Measurements from ENCODE around the gene PARVA. TPM values are rescaled to one million over a fixed set of nuclear protein-coding genes. Genes with fewer than 3 reads are reported as not detected.
"Not testable (repeated sequence)": the region's sequence is repeated elsewhere in the genome, so short reads cannot be mapped to it uniquely, and the experiment has no call there.

Gene PARVA
- total RNA-seq (ENCODE audit: insufficient read depth, low replicate concordance) = 55.9 TPM

- DNase-seq (ENCODE audit: low spot score) = peak; percentile 88
Measured at GRCh38 chr11:12377106-12377823, at the start of gene PARVA. Gene PARVA, plus strand, starts transcription at chr11:12377571. Its CDS starts 77 bp downstream, at chr11:12377648.

- DNase-seq (ENCODE audit: low spot score) = peak; percentile 37
Measured at GRCh38 chr11:12329169-12329568, 48.2 kb upstream of the PARVA start.

DNA sequence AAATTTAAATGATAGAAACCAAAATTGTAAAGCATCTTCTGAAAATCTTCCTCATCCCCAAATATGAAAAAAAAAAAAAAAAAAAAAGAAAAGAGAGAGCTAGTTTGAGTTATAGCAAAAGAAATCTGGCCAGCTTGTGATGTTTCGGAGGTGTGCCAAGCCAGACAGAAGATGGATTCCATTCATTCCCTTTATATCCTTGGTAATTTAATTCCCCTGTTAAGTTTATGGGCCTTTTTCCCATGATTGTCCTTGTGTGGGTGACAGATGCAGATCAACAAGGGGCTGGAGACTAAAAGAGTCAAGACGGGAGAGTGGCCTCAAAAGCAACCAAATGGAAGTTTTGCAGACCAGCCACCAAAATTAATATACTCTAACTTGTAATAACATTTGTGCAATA, 47.6 kb upstream of the PARVA start:
- no peak for DNase-seq (ENCODE audit: low spot score)

GRCh38 chr11:12330485-12331231, 46.7 kb upstream of the PARVA start:
- DNase-seq (ENCODE audit: low spot score) = no peak

DNA sequence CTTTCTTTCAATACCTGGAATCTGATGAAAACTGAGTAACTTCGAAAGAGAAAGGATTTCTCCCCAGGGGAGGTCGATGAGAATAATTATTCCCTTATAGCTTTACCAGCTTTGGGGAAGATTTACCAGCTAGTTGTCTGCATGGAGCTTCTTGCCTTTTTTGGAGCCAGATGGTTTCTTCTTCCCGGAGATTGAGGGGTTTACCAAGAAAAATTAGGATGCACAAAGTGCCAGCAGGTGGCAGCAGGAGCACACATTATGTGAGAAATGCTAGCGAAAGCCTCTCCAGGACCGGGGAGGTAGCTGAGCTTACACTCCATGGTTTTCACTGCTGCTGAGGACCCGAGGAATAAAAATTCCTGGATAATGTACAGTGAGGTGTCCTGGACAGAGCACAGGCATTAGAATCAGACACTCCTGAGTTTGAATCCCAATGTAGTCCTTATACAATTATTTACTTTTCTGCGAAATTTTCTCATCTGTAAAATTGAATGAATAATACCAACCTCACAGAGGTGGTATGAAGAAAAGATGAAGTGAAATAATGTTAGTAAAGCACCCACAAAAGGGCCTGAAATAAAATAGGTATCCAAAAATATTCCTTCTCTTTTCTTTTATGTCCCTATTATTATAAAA, 46.0 kb upstream of the PARVA start:
- DNase-seq (ENCODE audit: low spot score) = peak; percentile 95

- DNase-seq (ENCODE audit: low spot score) = no peak
Measured at GRCh38 chr11:12343526-12343925, 33.8 kb upstream of the PARVA start.

- no peak for DNase-seq (ENCODE audit: low spot score)
Measured at GRCh38 chr11:12353534-12353933, 23.8 kb upstream of the PARVA start.

GRCh38 chr11:12354750-12355545, 22.4 kb upstream of the PARVA start:
- DNase-seq (ENCODE audit: low spot score) = no peak

DNA sequence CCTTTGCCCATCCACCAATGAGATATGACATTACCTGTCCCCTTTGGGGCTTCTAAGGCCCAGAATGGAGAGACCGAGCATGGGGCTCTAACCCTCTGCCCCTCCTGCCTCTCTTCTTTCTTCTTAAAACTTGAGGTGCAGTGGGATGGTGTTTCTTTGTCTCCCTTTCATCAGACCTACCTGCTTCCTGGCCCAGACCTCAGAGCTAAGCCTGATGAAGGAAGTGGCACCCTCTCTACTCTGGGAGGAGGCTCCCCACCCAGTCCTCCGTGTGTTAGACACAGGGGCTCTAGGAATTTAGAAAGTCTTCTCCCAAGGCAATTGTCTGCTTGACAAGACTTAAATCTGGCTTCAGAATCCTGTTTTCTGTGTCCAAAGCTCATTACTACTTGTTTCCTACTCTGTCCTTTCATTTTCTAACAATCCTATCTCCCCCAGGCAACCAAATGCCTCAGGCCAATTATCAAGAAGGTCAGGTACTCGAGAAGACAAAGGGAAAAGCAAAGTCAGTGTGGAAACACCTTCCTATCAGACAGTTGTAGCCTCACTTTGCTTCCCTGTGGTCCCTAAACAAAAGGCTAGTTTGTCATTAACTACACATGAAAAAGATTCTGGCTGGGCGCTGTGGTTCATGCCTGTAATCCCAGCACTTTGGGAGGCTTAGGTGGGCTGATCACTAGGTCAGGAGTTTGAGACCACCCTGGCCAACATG, 20.3 kb upstream of the PARVA start:
- DNase-seq (ENCODE audit: low spot score) = no peak

DNA sequence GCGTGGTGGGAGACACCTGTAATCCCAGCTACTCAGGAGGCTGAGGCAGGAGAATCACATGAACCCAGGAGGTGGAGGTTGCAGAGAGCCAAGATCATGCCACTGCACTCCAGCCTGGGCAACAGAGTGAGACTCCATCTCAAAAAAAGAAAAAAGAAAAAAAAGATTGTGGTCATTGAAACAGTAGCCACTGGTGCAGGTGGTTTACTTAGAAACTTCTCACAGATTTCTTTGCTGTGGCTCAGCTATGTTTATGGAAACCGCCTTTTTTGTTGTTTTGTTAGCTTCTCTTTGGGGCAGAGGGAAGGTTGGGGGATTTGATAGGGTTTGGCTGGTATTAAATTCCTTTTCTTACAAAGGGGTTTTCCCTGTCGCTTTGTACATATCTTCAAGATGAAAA, 19.7 kb upstream of the PARVA start:
- not testable (repeated sequence) for DNase-seq (ENCODE audit: low spot score)

GRCh38 chr11:12358302-12359188, 18.8 kb upstream of the PARVA start:
- DNase-seq (ENCODE audit: low spot score) = no peak

DNA sequence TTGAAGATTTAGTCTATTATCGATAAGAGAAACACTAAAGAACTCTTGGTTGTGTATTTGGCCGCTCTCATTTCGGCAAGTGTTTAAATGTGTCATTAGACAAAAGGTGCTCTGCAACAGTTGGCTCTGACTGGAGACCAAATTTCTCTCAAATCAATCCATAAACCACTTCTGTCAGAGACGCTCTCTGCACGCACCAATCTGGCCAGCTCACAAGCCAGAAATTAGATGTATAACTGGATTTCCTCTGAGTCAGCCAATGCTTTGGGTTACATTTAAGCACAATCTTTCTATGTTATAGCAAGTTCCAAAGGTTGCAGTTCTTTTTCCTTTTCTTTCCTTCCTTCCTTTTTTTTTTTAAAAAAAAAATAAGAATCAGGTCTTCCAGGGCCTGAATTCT, 17.6 kb upstream of the PARVA start:
- DNase-seq (ENCODE audit: low spot score) = no peak

DNA sequence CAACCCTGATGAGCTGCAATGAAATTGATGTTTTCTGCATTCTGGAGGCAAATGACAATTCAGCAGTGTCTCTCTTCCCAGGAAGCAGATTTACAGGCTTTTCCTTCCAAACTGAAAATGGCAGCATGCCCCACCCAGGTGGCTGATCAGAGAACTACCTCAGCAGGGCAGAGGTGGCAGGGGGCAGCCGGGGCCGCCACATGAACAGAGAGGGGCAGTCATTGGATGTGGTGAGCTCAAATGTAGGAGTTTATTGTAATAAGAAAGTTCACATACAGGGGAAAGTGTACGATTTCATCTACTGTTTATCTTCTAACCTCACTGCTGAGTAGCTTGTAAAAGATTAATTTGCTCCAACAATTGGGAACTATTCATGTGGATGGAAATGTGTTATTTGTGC, 15.7 kb upstream of the PARVA start:
- DNase-seq (ENCODE audit: low spot score) = no peak

DNA sequence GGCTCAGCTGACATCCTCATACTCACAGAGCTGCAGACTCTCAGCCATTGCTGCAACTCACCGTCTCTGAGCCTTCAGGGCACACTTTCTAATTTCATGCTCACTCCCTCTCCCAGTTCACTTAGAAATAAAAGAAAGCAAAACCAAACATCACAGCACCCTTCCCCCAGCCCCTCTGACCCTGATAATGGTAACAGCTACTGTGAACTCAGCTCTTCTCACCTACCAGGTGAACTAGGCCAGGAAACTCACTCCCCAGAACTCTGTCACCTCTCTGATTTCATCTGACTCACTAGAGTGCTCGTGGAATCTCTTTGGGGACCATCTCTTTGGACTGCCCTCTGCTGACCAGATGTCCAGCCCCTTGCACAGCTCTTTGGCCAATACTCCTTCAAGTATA, 14.5 kb upstream of the PARVA start:
- DNase-seq (ENCODE audit: low spot score) = no peak

GRCh38 chr11:12363373-12363772, 14.0 kb upstream of the PARVA start:
- no peak for DNase-seq (ENCODE audit: low spot score)

GRCh38 chr11:12365965-12366575, 11.3 kb upstream of the PARVA start:
- peak; percentile 27 for DNase-seq (ENCODE audit: low spot score)

DNA sequence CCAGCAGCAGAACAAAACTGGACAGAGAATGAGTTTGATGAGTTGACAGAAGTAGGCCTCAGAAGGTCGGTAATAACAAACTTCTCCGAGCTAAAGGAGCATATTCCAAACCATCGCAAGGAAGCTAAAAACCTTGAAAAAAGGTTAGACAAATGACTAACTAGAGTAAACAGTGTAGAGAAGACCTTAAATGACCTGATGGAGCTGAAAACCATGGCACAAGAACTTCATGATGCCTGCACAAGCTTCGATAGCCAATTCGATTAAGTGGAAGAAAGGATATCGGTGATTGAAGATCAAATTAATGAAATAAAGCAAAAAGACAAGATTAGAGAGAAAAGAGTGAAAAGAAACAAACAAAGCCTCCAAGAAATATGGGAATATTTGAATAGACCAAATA, 10.3 kb upstream of the PARVA start:
- not testable (repeated sequence) for DNase-seq (ENCODE audit: low spot score)

- DNase-seq (ENCODE audit: low spot score) = no peak
Measured at GRCh38 chr11:12372111-12372510, 5.3 kb upstream of the PARVA start.

DNA sequence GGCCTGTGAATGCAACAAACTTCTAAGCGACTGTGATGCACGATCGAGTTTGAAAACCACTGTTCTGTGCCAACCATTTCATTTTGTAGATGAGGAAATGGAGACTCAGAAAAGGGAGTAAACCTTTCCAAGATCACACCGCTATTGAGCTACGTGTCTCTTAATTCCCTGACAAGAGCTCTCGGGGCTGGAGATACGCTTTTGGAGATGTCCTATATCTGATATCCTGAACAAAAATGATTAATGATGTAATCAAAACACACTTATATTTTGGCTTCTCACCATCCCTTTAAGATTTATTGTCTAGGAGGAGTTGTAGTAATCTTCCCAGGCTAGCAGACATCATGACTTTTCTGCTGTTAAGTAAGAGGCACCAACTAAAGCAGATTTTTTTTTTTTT, 1.7 kb upstream of the PARVA start:
- no peak for DNase-seq (ENCODE audit: low spot score)

Data from umbilical cord (tissue), 2 donors.